GM19240 (cell line): Measurements from ENCODE around the gene GP9.

Experiments
- DNase-seq: peaks from one replicate; pipeline ENCODE4 v3.0.0; 2011; ENCODE audit warnings: low spot score; ENCODE audit not compliant: insufficient read length

GP9 gene

GRCh38 chr3:129028866-129029265 is 31.7 kb upstream of the GP9 start:
- DNase-seq: no peak

GRCh38 chr3:129030611-129031010 is 30.0 kb upstream of the GP9 start:
- no peak for DNase-seq

- DNase-seq: no peak
Observed at GRCh38 chr3:129031476-129032215, 28.9 kb upstream of the GP9 start.

- DNase-seq: no peak
Observed at GRCh38 chr3:129032716-129033115, 27.9 kb upstream of the GP9 start.

- DNase-seq: no peak
Observed at GRCh38 chr3:129033151-129033550, 27.4 kb upstream of the GP9 start.

GRCh38 chr3:129033633-129034321 is 26.8 kb upstream of the GP9 start:
- no peak for DNase-seq

- no peak for DNase-seq
Observed at GRCh38 chr3:129034642-129035041, 25.9 kb upstream of the GP9 start.

GRCh38 chr3:129035360-129036221 is 25.0 kb upstream of the GP9 start:
- DNase-seq: no peak

- DNase-seq: no peak
Observed at GRCh38 chr3:129036222-129037092, 24.1 kb upstream of the GP9 start.

GRCh38 chr3:129037093-129037419 is 23.5 kb upstream of the GP9 start:
- no peak for DNase-seq

GRCh38 chr3:129038121-129038855 is 22.3 kb upstream of the GP9 start:
- no peak for DNase-seq

GRCh38 chr3:129039271-129040038 is 21.1 kb upstream of the GP9 start:
- DNase-seq: no peak

- no peak for DNase-seq
Observed at GRCh38 chr3:129040039-129040336, 20.6 kb upstream of the GP9 start.

- no peak for DNase-seq
Observed at GRCh38 chr3:129040579-129041300, 19.8 kb upstream of the GP9 start.

GRCh38 chr3:129045675-129046036 is 14.9 kb upstream of the GP9 start:
- no peak for DNase-seq

- no peak for DNase-seq
Observed at GRCh38 chr3:129046037-129046731, 14.4 kb upstream of the GP9 start.

- DNase-seq: no peak
Observed at GRCh38 chr3:129046732-129047552, 13.6 kb upstream of the GP9 start.

- DNase-seq: no peak
Observed at GRCh38 chr3:129047553-129047839, 13.1 kb upstream of the GP9 start.
